Globus pallidus (tissue), 1 donor: ENCODE measurements around the gene ELL2.
A peak's percentile ranks its signal among the peaks of the same experiment; 100 is the strongest.
"Not testable (repeated sequence)": the region's sequence is repeated elsewhere in the genome, so short reads cannot be mapped to it uniquely, and the experiment has no call there.

Source experiments
- DNase-seq: peaks from one replicate; pipeline ENCODE4 v3.0.0-alpha.2; 2015; ENCODE audit warnings: low spot score

Gene ELL2

DNA sequence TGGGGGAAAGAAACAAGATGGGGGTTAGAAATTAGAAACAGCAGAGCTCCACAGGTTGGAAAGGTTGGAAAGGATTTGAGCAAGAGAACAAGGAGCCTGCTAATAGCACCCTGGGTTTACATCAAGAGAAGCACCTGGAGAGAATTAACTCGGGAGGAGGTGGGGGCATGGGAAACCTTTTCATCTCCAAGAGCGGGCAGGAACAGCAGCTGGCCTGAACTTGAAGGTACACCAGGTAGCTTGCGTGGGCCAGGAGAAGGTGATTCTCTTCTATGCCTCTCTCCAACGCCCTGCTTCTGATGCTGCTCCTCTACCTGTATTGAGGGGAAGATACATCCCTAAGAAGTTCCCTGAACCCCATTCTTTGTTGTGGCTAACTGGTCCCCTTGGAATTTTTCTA, 102.0 kb downstream of the ELL2 start:
- DNase-seq = no peak

DNA sequence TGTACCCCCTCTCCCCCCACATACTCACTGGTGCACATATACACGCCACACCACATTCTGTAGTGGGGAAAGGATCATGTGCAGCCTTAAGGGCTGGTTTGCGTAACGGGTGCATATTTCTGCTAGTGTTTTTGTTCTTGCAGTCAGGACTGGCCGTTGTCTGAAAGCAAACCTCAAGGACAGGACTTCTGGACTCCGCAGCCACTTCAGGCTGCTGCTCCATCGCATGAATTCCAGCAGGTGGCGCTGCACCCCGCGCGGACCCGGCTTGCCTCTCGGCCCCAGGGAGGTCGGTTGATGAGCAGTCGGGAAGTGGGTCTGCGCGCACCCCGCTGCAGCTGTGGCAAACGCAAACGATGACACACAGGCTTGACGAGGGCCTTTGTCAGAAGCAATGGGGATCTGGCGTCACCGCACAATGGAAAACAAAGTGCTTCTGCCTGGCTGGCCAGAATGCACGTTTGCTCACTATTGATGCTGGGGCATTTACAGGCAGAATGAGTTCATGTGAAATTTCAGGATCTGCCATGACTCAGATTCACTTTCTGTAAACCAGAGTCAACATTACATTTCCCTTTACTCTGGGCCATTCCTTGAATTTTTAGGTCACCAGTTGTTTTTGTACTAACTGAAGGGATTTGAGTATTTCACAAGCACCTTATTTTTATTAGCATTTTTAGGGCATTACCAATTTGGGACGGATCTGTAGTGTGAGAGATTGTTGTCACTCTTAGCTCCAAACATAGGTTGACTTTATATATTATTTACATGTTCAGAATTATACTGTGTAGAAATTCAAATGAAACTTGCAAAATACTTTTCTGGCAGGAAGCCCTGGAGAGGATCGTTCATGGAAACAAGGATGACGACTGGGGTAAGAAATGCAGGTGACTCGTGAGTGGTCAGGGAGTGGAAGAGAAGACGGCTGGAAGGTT, 102.7 kb downstream of the ELL2 start:
- peak; percentile 97 for DNase-seq

DNA sequence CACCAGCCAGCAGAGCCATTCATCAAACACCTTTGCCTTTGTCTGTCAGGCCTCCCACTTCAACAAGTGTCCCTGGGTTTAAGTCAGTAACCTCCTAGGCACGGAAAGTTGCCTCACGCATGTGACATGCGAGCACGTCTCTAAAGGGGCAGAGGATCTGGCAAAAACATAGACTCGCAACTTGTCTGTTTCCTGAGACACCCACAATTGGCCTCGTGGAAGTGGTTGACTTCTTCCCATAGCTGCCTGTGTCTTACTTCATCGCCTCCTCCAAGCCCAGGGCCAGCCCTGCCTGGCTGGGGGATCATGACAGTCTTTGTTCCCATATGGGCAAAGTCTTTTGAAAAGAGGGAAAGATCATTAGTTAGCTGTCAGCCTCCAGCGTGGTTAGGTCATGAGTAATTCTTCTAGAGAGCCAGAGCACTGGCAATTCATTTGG, 103.6 kb downstream of the ELL2 start:
- no peak for DNase-seq

DNA sequence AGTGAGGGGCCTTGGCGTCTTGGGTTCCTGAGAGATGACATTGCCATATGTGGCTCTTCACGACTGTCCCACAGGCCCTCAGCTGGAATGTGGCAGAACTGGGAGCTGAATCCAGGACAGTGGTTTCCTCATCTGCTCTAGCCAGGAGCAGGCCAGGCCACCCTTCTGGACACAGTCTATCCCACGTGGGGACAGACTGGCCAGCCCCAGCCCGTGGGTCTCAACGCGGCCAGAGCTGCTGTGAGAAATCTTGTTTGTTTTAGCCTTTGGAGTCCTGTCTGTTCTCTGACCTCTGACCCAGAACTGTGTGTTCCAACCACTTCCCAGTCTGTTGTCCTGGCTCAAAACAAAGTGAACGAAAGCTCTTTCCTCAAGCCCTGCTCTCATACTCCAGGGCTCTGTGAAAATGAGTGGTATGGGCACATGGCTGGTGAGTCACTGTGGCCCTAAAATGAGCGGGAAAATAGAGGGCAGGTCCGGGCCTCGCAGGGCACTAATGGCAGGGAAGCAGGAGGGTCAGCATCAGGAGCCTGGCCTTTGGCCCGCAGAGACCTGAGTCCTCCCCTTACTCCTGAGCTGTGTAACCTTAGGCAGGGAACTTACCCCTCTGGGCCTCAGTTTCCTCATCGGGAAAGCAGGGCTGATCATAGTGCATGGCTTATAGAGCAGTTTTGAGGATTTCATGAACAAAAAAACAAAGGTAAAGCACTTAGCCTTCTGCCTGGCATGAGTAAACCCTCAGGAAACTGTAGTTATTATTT, 104.3 kb downstream of the ELL2 start:
- DNase-seq = no peak

DNA sequence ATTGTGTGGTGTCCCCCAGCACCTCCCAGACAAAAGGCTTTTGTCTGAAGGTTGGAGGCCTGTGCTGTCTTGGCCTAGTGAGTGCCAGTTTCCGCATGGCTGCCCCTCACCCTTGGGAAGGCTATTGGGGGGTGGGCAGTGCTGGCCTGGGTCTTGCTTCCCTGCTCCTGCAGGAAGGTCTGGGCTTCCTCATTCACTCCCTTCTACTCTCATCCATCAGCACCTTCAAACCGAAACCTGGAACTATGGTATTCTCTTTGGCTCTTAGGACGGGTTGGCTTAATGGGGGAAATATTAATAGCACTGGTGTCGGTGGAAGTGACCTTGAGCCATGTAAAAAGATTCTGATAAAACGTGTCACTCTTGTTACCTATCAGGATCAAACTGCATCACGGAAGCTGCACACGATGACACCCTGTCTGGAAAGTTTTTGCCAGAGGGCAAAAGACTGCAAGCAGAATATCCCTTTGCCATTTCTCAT, 105.1 kb downstream of the ELL2 start:
- DNase-seq = peak; percentile 78

DNA sequence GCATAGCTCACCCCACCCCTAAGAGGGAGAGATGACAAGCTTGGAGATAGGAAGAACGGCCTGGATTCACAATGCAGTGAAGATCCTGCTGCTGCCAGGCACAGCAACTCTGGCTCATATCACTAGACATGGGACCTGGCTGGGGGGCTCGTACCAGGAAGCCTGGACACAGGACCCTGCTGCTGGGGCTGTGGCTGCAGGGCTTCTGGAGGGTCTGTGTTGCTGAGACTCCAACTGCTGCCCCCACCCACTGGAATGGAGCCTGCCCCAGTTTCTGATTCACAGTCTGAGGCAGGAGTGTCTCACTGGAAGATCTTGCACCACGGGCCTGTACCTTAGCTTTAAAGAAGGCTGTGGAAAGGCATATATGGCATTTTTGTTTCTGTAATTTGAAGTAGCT, 108.2 kb downstream of the ELL2 start:
- DNase-seq = no peak

DNA sequence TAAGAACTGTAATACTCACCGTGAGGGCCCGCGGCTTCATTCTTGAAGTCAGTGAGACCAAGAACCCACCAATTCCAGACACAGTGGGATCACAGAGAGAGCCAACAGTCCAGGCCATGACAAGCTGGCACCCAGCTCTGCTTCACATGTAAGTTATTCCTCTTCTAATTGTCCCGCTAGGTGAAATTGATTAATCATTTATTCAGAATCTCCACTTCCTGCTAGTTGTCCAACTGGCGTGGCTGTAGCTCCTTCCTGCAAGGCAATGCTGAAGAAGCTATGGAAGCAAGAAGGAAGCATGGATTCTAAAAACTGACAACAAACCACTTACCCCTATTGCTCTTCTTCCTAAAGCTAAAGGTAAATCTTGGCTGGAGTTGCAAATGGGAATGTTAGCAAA, 109.1 kb downstream of the ELL2 start:
- DNase-seq = no peak

DNA sequence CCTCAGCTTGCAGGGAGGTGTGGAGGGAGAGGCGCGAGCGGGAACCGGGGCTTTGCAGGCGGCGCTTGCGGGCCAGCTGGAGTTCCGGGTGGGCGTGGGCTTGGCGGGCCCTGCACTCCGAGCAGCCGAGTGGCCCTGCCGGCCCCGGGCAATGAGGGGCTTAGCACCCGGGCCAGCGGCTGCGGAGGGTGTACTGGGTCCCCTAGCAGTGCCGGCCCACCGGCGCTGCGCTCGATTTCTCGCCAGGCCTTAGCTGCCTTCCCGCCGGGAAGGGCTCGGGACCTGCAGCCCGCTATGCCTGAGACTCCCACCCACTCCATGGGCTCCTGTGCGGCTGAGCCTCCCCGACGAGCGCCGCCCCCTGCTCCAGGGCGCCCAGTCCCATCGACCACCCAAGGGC, 110.5 kb downstream of the ELL2 start:
- DNase-seq = not testable (repeated sequence)

DNA sequence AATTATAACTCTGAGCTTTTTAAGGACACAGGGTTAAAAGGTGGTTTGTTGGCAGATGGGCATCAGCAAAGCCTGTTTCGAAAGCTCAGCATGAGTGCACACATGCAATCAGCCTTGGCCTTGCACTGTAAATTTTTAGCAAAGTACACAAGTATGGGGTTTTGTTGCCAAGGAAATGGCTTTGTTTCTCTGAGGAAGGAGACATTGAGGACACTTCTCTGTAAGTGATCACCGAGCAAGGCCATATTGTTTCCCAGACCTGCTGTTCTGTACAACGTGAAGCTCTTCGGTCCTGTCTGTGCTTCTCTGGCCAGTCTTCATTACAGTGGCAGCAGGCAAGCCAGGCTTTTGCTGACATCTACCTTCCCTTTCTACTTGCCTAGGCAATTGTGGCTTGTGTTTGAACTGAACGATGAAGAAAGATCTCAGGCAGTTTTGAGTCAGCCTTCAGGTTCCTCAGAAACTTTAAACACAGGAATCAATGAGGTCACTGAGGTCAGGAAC, 111.2 kb downstream of the ELL2 start:
- no peak for DNase-seq

DNA sequence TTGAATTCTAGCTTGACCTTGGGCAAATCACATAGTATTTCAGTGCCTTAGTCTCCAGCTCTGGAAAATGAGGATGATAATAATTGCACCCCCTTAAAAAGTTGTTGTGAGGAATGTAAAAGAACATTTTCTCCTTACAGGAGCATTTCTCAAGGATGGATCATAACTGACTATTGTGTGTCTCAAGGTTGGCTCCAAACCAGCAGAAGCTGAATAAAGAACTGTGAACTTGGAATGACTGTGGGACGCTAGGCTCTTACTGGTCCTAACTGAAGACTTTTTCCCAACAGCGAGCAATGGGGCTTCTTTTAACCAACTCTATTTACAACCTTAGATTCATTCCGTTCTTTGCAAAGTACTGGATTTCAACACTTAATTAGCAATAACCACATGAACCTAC, 113.0 kb downstream of the ELL2 start:
- DNase-seq = no peak

DNA sequence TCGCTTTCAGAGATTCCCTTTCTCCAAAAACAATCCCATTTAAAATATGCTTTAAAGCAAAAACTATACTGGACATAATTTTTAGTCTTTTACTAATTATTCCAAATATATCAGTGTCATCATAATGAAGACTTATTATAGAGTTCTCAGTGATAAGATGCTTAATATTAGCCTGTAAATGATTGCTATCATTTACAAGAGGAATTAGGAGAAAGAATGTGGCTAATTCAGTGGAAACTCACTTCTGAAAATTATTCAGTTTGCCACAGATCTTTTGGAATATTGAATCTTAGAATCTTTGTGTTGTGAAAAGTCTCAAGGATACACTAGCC, 114.4 kb downstream of the ELL2 start:
- DNase-seq = no peak

DNA sequence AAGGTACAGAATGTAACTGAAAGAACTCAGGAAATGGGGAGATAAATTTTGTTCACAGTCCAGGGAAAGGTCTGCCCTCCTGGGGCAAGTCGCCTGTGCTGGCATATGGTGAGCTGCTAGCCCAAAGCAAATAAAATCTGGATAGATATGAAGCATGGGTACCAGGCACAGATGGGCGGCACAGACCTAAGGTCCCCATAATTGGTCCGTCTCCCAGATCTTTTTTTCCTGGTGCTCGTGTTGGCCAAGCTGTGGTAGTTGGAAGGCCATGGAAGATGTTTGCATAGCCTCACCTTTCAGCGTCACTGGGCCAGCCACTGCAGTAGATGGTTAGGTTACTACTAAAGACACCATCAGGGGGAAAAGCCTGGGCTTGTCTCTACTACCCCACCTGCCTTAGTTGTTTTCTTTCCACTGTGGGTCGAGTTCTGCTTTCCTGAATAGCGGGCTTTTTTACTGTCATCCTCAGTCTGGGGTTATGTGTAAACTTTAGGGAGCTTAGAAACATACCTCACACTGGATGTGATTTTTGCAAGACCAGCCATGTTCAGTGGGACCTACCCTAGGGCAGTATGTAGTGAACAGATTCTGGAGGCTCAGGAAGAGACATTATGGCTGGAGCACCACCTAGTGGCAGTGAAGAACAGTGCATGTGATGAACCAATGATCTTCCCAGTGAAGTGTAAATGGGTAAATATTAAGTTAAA, 114.9 kb downstream of the ELL2 start:
- peak; percentile 86 for DNase-seq

DNA sequence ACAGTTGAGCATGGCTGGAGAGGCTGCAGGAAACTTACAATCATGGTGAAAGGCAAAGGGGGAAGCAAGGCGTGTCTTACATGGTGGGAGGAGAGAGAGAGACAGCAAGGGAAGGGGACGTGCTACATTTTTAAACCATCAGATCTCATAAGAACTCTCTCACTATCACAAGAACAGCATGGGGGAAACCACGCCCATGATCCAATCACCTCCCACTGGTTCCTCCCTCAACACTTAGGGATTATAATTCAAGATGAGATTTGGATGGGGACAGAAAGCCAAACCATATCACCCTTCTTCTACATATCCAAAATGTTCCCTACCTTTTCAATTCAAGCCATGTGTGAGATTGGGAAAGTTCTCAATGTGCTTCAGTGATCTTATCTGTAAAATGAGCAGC, 116.3 kb downstream of the ELL2 start:
- DNase-seq = no peak

DNA sequence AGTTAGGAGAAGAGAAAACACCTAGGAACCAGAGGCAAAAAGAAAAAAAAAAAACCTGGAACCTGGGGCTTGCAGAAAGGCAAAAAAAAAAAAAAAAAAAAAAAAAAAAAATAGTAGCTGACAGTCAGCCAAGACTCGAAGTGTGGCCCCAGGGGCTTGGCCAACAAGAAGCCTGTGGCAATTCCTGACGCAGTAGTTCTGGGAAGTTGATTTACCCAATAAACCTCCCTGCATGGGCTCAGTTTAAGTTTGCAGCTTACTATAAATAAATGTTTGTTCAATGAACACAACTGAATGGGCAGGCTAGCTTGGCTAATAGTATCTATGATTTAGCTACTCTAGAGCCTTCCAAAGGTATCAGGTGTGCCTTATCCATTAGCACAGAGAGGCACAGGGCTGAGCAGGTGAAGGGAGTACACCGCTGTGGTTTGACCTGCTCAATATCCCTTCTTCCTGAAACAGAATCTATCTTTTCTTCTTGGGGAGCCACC, 117.9 kb downstream of the ELL2 start:
- DNase-seq = no peak

DNA sequence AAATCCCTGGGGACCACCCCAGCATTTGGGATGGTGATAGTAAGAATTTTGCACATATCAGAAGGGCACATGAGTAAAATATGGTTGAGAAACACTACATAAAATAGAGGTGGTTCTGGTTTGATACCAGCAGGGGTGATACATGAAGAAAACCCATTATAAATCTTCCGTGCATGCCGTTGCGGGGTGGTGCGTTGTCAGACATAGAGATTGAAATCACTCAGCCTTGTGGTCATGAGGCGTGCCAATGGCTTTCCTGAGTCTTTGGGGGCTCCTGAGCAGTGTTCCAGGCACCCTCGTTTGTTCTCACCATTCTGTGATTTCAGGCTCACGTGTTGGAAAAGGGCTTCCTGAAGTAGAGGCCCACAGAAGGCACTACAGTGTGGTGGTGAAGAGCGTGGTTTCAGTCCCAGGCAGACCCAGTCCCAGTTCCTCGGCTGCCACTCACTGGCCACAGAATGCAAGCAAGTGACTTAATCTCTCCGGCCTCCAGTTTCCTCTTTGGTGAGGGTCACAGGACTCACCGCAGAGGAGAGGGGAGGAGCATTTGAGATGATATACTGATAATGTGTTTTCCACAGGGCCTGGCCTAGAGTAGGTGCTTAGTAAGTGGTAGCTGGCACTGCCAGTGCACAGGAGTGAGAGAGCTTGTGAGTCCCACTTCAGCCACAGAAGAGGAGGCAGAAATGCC, 118.7 kb downstream of the ELL2 start:
- peak; percentile 63 for DNase-seq

DNA sequence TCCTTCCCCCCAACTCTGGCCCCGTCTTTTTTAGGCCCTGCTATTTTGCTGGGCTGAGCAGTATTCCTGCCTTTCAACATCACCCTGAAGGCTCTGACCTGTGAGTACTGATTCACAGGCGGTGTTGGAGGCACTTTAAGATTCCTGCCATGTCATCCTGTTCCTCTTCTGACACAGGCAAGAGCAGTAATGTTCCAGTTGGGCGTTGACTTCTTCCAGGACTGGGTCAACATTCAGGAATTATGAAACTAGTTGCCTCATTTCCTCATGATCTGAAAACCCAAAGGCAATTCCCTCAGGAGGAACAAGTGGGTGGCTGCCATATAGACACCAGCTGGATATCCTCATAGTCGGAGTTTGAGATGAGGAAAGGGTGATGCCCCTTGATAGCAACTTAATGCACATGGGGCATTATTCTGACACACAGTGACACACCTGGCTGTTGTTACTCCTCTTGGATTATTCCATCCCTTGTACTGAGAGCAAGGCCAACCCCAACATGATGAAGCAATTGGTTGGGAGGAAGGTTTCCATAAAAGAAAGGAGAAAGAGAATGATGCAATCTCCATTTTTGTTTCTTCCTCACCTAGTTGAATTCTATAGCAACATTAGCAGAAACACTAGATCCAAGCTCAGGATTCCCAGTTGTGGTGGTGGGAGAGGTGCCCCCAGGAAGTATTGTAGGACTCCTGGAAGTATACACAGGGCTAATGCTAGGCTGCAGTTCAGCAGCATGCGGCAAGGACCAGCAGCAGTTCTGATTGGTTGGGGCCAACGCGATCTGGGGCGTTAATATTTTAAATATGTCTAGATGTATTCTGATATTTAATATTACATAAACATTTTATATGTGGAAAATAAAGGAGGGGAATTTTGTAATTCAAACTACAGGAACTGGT, 119.5 kb downstream of the ELL2 start:
- no peak for DNase-seq

DNA sequence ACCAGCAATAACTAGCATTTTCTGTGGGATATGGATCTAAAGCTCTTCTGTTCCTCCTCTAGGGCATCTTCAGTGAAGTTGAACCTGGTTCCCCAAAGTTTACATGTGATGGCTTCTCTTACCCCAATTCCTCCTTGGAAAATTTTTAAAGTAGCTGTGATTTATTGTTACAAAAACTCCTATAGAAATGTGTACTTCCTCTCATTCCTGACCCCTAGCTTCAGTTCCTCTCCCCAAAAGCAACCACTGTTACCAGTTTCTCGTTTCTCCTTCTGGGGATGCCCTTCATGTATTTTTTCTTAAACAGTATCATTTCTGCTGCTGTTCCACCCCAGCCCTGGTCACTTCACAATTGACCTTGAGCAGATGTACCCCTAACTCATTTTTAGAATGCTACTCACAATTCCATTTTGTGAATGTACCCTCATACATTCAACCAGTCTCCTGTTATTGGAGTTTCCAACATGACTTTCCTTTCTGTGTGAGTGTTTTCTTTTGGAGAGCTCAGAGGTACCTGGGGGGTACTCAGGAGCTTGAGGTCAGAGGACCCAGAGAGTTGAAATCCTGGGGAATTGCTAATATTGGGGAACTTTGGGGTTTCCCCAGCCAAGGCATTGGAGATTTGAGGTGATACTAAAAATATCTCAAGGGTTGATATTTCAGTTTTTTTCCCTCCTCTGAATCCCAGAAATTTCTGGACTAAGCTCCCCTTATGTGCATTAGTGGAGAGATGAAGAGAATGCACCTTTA, 120.5 kb downstream of the ELL2 start:
- DNase-seq = no peak

DNA sequence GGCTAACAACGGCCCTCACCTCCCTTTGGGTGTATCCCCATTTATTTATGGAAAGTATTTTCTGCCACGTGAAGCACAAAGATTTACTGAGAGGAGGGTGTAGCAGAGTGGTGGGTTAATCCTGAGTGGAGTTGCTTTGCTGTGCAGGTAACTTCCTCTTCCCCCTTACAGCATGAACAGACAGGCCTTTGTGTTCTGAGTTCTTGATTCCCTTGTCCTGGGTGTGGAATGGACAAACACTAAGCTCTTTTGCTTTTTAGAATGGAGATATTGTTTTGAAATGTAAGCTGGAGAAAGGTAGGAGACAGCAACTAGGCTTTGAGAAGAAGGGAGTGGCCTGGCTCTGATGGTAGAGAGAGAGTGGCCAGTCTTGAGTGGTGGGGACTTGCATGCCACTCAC, 122.0 kb downstream of the ELL2 start:
- DNase-seq = no peak

DNA sequence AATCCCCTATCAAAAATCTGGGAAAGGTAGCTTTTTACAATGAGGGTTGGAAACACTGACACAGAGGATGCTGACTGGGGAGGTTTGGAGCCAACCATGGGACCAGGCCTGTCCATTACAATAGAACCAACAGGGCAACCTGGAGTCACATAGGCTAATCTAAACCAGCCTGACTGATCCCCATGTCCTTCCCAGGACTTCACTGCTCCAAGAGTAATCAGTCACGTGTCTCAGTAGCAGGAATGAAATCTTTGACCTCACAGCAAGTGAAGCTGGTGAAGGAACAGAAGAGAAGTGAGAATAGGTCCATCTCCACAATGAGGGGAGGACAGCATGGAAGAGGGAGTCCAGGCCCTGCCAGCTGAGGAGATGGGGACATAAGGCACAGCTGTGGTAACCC, 123.1 kb downstream of the ELL2 start:
- no peak for DNase-seq

DNA sequence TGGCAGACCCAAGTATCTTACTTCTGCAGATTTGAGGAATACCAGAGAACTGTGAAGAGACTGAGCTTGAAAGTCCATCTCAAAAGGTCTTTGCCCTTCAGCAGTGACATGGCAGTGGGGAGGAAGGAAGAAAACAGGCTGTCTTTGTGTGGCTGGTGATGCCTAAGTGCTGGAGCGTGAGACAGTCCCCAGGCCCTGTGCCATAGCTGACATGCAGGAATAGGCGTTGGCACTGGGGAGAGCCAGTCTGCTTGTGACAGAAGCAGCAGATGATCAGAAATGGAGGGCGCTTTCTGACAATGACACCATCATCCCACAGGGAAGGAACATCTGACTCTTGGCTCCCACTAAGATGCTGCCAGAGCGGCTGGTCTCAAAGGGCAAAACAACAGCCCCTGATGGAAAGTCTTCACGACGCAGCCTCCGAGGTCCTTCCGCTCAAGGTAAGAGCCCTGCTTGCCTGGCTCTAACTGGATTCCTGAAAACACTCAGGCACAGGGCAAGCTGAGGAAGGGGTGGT, 123.6 kb downstream of the ELL2 start:
- peak; percentile 79 for DNase-seq
